ENCODE measurements around the gene UBE2I.

DNA sequence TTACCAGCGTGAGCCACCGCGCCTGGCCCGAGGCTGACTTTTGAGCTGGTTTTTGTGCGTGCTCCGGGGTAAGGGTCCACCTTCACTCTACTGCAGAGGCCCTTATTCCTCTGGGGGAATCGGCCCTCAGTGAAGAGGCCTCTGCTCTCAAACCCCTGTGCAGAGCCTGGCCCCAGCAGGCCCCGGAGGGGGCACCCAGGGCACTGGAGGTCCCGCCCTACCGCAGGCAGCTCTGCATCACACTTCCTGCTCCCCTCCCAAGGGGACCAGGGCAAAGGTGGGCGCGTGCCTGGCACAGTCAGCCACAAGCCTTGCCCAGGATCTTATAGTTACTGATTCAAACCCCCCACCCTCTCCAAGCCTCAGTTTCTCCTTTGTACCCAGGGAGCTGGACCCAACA, 3.6 kb upstream of the UBE2I start:
- TF ChIP-seq CTCF (conservative IDR thresholded peaks at IDR 0.05 in 1 of 2, IDR thresholded peaks at IDR 0.05 in 1 of 2; ENCODE audit: low read depth in 1 of 2, low read length in 2 of 2) (no peak), EZH2 (IDR thresholded peaks at IDR 0.05; ENCODE audit: low read length, missing control alignments) (no peak)

Measured in fibroblast of lung (primary cell).